ENCODE data around the gene HSD17B13. TPM values are rescaled to one million over a fixed set of nuclear protein-coding genes. Genes with fewer than 3 reads are reported as not detected.
"Not testable (repeated sequence)": the region's sequence is repeated elsewhere in the genome, so short reads cannot be mapped to it uniquely, and the experiment has no call there.

HSD17B13 gene
- total RNA-seq, 4 donors from 2014 or later, result 0.70 to 4.0 (median 1.6) TPM; not detected in 1

DNA sequence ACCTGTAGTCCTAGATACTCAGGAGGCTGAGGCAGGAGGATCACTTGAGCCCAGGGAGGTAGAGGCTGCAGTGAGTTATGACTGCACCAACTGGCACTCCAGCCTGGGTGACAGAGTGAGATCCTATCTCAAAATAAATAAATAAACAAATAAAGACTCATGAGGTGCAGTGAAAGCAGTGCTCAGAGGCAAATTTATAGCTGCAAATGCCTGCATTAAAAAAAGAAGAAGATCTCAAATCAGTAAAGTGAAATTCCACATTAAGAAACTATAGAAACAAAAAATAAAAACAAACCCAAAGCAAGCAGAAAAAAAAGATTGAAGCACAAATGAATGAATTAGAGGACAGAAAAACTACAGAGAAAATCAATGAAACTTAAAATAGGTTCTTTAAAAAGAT is 22.5 kb upstream of the HSD17B13 start:
- H3K4me3 ChIP-seq, result no peak overlapping the region
- H3K9me3 ChIP-seq, result peaks cover 0 to 5% (median 0%) of the 10 kb centered on the region in 4 donors
- no peak overlapping the region for H3K27ac ChIP-seq
- no peak for DNase-seq
- no peak for TF ChIP-seq POLR2A (IDR thresholded peaks at IDR 0.05)
- TF ChIP-seq, protein P1, sequence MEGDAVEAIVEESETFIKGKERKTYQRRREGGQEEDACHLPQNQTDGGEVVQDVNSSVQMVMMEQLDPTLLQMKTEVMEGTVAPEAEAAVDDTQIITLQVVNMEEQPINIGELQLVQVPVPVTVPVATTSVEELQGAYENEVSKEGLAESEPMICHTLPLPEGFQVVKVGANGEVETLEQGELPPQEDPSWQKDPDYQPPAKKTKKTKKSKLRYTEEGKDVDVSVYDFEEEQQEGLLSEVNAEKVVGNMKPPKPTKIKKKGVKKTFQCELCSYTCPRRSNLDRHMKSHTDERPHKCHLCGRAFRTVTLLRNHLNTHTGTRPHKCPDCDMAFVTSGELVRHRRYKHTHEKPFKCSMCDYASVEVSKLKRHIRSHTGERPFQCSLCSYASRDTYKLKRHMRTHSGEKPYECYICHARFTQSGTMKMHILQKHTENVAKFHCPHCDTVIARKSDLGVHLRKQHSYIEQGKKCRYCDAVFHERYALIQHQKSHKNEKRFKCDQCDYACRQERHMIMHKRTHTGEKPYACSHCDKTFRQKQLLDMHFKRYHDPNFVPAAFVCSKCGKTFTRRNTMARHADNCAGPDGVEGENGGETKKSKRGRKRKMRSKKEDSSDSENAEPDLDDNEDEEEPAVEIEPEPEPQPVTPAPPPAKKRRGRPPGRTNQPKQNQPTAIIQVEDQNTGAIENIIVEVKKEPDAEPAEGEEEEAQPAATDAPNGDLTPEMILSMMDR (IDR thresholded peaks at IDR 0.05), result no peak
- H3K27me3 ChIP-seq, result no peaks in the 10 kb centered on the region
- no peaks in the 10 kb centered on the region for H3K4me1 ChIP-seq
- H3K36me3 ChIP-seq, result peaks cover 0 to 51% (median 0%) of the 10 kb centered on the region in 3 donors

GRCh38 chr4:87342872-87343271 is 20.2 kb upstream of the HSD17B13 start:
- TF ChIP-seq POLR2A (IDR thresholded peaks at IDR 0.05), result no peak
- TF ChIP-seq, protein P1 (IDR thresholded peaks at IDR 0.05), result no peak
- H3K36me3 ChIP-seq, result peaks cover 0 to 73% (median 0%) of the 10 kb centered on the region in 3 donors

DNA sequence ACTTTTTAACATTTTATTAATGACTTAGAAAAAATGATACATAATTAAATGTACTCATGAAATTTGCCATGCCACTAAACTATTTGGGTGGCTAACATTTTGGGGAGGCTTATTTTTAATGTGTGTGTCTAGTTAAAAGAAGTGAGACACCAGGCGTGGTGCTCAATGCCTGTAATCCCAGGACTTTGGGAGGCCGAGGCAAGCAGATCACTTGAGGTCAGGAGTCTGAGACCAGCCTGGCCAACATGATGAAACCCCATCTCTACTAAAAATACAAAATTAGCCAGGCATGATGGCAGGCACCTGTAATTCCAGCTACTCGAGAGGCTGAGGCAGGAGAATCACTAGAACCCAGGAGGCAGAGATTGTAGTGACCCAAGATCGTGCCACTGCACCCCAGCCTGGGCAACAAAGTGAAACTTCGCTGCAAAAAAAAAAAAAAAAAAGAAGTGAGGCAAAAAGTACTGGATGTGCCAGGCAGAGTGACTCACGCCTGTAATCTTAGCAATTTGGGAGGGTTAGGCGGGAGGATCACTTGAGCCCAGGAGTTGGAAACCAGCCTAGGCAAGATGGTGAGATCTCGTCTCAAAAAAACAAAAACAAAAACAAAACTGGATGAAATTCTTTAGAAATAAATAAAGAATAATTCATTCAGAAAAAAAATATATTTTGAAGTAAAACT is 19.4 kb upstream of the HSD17B13 start:
- H3K27ac ChIP-seq, DNase-seq, H3K9me3 ChIP-seq, H3K27me3 ChIP-seq, H3K4me1 ChIP-seq, H3K4me3 ChIP-seq: not testable (repeated sequence)
- peaks cover 0 to 81% (median 0%) of the 10 kb centered on the region in 3 donors for H3K36me3 ChIP-seq

More at GRCh38 chr4:87342872-87343271, 20.2 kb upstream of the HSD17B13 start:
- Histone ChIP-seq H3K4me3 (no peak overlapping the region), H3K9me3 (peaks cover 0 to 5% (median 0%) of the 10 kb centered on the region in 4 donors), H3K4me1 (no peaks in the 10 kb centered on the region), H3K27me3 (no peaks in the 10 kb centered on the region), H3K27ac (no peak overlapping the region)
- no peak for DNase-seq

GRCh38 chr4:87339440-87339839 is 16.8 kb upstream of the HSD17B13 start:
- no peak for DNase-seq
- no peak overlapping the region for H3K27ac ChIP-seq
- no peaks in the 10 kb centered on the region for H3K27me3 ChIP-seq
- H3K4me3 ChIP-seq, result no peak overlapping the region
- no peaks in the 10 kb centered on the region for H3K9me3 ChIP-seq
- H3K4me1 ChIP-seq, result no peaks in the 10 kb centered on the region
- TF ChIP-seq POLR2A (IDR thresholded peaks at IDR 0.05), result no peak
- TF ChIP-seq, protein P1 (IDR thresholded peaks at IDR 0.05), result no peak
- H3K36me3 ChIP-seq, result peaks cover 0 to 90% (median 5%) of the 10 kb centered on the region in 3 donors

- Histone ChIP-seq H3K4me1 (no peaks in the 10 kb centered on the region), H3K4me3 (no peak overlapping the region), H3K27me3 (no peaks in the 10 kb centered on the region), H3K9me3 (no peaks in the 10 kb centered on the region), H3K27ac (no peak overlapping the region), H3K36me3 (peaks cover 0 to 85% (median 5%) of the 10 kb centered on the region in 3 donors)
- TF ChIP-seq, protein P1 (IDR thresholded peaks at IDR 0.05), result no peak
- TF ChIP-seq POLR2A (IDR thresholded peaks at IDR 0.05), result no peak
- DNase-seq, result no peak
These were observed 14.7 kb upstream of the HSD17B13 start for GRCh38 chr4:87337361-87337760.

DNA sequence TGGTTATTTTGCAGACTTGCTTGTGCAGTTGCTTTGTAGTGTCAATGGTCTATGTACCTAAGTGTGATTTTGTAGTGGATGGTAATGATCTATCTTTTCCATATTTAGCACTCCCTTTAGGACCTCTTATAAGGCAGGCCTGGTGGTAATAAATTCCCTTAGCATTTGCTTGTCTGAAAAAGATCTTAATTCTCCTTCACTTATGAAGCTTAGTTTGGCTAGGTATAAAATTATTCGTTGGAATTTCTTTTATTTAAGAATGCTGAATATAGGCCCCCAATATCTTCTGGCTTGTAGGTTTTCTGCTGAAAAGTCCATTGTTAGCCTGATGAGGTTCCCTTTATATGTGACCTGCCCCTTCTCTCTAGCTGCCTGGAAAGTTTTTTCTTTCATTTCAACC is 10.6 kb upstream of the HSD17B13 start:
- Histone ChIP-seq H3K4me3 (no peak overlapping the region), H3K27me3 (no peaks in the 10 kb centered on the region), H3K4me1 (no peaks in the 10 kb centered on the region), H3K27ac (no peak overlapping the region), H3K36me3 (peaks cover 0 to 45% (median 5%) of the 10 kb centered on the region in 3 donors), H3K9me3 (no peaks in the 10 kb centered on the region)
- TF ChIP-seq, protein P1 (IDR thresholded peaks at IDR 0.05), result no peak
- no peak for TF ChIP-seq POLR2A (IDR thresholded peaks at IDR 0.05)
- DNase-seq, result no peak
